Right renal cortex interstitium (tissue), 3 donors: ENCODE measurements around the gene PRCC. TPM values are rescaled to one million over a fixed set of nuclear protein-coding genes. Genes with fewer than 3 reads are reported as not detected.
"Not testable (repeated sequence)": the region's sequence is repeated elsewhere in the genome, so short reads cannot be mapped to it uniquely, and the experiment has no call there.

Source experiments
- DNase-seq, 3 donors: peaks; one replicate each; pipeline ENCODE4 v3.0.0-alpha.2; 2013; ENCODE audit warnings: low read depth in 3 of 3, low spot score in 2 of 3
- polyA plus RNA-seq, 3 donors: library from polyadenylated mRNA; unstranded; fragments of 120-200 nt; gene quantifications; one replicate each; pipeline ENCODE4 v1.2.1, GENCODE V29; 2013; ENCODE audit not compliant: insufficient read length in 3 of 3

The PRCC gene
- polyA plus RNA-seq, 3 donors, result 106 to 121 (median 109) TPM

GRCh38 chr1:156757572-156758253 is 9.6 kb upstream of the PRCC start:
- DNase-seq, result not testable (repeated sequence)

- no peak for DNase-seq
Observed at GRCh38 chr1:156760092-156760795, 7.1 kb upstream of the PRCC start.

GRCh38 chr1:156760796-156761104 is 6.6 kb upstream of the PRCC start:
- DNase-seq, result no peak

- not testable (repeated sequence) for DNase-seq
Observed at GRCh38 chr1:156765136-156765535, 2.2 kb upstream of the PRCC start.

- DNase-seq, result no peak
Observed at GRCh38 chr1:156765666-156766065, 1.7 kb upstream of the PRCC start.

GRCh38 chr1:156766298-156767100 is 836 bp upstream of the PRCC start:
- DNase-seq, result no peak

GRCh38 chr1:156767879-156768604 is 707 bp downstream of the PRCC start:
- no peak for DNase-seq

- DNase-seq, result no peak
Observed at GRCh38 chr1:156768610-156769295, 1.4 kb downstream of the PRCC start.

- no peak for DNase-seq
Observed at GRCh38 chr1:156772222-156772621, 4.9 kb downstream of the PRCC start.

- no peak for DNase-seq
Observed at GRCh38 chr1:156772728-156773497, 5.6 kb downstream of the PRCC start.

GRCh38 chr1:156773607-156774006 is 6.3 kb downstream of the PRCC start:
- DNase-seq, result no peak

GRCh38 chr1:156775799-156776198 is 8.5 kb downstream of the PRCC start:
- no peak for DNase-seq

- no peak for DNase-seq
Observed at GRCh38 chr1:156776942-156777341, 9.6 kb downstream of the PRCC start.

- DNase-seq, result no peak
Observed at GRCh38 chr1:156777573-156777972, 10.2 kb downstream of the PRCC start.

- no peak for DNase-seq
Observed at GRCh38 chr1:156781585-156782186, 14.4 kb downstream of the PRCC start.

GRCh38 chr1:156785458-156785857 is 18.1 kb downstream of the PRCC start:
- DNase-seq, result no peak

- DNase-seq, result no peak
Observed at GRCh38 chr1:156786640-156787039, 19.3 kb downstream of the PRCC start.

GRCh38 chr1:156788136-156788535 is 20.8 kb downstream of the PRCC start:
- no peak for DNase-seq

- no peak for DNase-seq
Observed at GRCh38 chr1:156789621-156790318, 22.4 kb downstream of the PRCC start.
